Right ventricle myocardium superior (tissue), 1 donor: ENCODE measurements around the gene DRC3. TPM values are rescaled to one million over a fixed set of nuclear protein-coding genes. Genes with fewer than 3 reads are reported as not detected.
"Not testable (repeated sequence)": the region's sequence is repeated elsewhere in the genome, so short reads cannot be mapped to it uniquely, and the experiment has no call there.

Experiments used
- ATAC-seq: fragments of 200-7000 bp; cut with Tn5 transposase; one replicate; pipeline ENCODE4 v1.9.1; 2020; ENCODE audit warnings: mild to moderate bottlenecking; ENCODE audit not compliant: poor library complexity
- DNase-seq: peaks from one replicate; pipeline ENCODE4 v3.0.0-alpha.2; 2020
- intact Hi-C: fragments of 100-400 bp; cut with DNase I; formaldehyde crosslinking; loops from one replicate; pipeline ENCODE4 v1.11.2; 2022
- total RNA-seq: library from RNA; stranded (reverse); fragmentation: NEBNext Ultra II Directional; extraction: Animal tissue kit (Norgen Biotek cat#: 25700); gene quantifications from one replicate; pipeline ENCODE4 v1.2.1, GENCODE V29; 2021
- donor health status: DM: no; HTN: yes; CAD: no; lungs with severe emphysema.

DRC3 gene
- total RNA-seq, 1 donor from 2014 or later = 1.4 TPM

DNA sequence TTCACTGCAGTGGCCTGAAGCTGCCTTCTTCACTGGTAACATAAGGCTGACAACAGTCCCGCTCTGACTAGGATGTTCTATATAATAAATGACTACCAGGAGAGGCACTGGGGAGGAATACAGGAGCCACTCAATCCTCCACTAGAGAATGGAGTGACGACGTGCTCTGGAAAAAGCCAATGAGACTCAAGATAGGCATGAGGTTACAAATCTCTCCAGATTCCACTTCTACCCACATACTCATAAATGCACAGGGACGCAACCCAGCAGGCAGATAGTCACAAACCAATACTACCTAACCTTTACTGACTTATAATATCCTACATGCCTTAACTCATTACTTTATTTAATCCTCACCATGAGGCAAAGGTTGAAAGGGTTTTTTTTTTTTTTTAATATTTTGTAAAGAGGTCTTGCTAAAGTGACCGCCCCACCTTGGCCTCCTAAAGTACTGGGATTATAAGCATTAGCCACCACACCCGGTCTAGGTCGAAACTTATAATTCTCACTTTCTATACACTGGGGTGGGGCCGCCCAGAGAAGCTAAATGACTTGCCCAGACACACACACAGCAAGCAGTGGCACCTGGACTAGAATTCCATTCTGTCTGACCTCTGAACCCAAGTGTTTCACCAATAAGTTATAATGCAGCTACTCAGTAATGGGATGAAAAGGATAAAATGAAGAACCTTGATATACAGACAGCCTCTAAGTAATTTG lies 34.1 kb upstream of the DRC3 start:
- DNase-seq (no peak), ATAC-seq (no peak)
- intact Hi-C loops = no loop called here

DNA sequence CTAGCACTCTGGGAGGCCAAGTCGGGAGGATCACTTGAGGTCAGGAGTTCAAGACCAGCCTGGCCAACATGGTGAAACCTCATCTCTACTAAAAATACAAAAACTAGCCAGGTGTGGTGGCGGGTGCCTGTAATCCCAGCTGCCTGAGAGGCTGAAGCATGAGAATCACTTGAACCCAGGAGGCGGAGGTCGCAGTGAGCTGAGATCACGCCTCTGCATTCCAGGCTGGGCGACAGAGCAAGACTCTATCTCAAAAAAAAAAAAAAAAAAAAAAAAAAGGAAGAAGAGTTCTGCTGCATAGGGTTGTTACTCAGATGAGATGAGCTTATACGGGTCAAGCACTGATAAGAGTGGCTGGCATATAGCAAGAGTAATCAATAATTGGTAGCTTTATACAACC lies 32.7 kb upstream of the DRC3 start:
- intact Hi-C loops, ATAC-seq, DNase-seq: not testable (repeated sequence)

DNA sequence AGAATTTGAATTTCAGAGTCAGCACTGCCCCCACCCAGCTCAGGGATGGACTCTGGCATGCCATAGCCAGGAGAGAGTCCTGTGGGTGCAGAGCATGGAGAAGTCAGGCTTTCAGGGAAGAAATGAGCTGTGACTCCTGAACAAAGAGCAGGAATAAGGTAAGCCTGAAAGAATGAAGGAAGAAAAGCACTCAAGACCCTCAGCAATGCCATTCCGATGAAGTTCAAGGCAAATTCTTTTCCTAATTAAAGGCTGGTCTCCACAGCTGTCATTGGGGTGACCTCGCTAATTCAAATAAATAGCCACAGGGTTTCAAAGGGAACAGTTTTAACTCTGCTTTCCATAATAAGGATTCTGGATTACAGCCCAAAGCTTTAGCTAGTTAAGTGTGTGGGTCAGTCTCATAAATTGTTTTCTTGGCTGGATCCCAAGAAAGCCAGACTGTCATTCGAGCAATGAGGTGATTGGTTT lies 32.2 kb upstream of the DRC3 start:
- intact Hi-C loops = no loop called here
- no peak for ATAC-seq

DNA sequence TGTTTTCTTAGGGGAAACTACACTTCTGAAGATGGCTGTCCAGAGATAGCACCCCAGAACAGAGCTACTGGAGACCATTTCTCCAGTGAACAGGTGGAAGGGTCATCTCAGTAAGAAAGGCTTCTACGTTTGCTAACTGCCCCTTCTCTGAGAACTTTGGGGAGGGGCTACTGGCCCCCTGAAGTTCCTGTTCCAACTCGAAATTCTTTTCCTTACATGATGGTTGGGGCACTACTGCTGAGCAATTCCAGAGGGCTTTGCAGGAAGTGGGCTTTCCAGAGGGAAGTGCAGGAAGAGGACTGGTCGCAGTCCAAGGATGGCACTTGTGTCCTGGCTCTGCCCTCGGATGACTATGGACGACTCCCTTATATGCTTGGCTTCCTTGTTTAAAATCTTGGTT lies 31.6 kb upstream of the DRC3 start:
- intact Hi-C loops = no loop called here
- no peak for ATAC-seq
- no peak for DNase-seq

More for the DNA sequence above, 32.2 kb upstream of the DRC3 start:
- DNase-seq = no peak

DNA sequence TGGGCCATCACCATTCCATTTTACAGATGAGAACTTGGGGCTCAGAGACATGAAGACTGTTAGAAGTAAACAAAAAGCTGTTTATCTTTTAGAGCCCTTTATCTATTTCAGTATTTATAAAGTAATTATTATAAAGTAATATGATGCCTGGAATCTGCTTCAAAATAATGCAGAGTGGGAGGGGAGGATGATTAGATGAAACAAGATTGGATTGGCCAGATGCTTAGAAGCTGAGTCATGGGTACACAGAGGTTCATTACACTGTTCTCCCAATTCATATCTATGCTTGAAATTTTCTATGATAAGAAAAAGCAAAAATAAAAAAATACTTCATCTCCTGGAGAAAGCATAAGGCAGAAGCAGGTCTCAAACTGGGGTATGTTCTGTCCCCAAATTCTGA lies 29.8 kb upstream of the DRC3 start:
- intact Hi-C loops = no loop called here
- no peak for DNase-seq
- ATAC-seq = no peak

DNA sequence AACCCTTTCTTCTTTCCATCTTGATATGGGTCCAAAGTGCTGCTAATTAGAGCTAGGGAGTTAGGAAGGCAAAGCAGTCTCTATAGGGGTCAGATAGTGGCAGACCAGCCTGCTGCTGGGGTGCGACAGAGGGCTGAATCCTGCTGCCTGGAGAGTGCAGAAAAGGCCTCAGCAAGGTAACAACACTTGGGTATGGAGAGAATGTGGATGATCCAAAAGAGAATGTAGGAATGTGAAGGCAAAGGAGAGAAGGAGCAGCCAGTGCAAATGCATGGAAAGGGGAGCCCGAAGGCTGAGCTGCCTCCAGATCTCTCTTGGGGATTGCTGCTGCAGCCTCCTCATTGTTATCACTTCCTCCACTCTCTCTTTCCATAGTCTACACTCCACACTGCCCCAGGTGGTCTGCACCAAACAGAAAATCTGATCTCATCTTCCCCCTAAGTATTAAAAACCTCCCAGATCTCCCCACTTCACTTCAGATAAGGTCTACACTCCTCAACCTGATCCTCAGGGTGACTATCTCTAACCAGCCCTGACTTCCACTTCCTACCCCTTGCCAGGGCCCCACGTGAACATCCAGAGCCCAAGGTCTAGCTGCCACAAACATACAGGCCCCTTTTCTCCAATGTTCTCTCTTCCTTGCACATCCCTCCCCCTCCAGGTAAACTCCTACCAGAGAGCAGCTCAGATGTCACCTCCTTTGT lies 29.2 kb upstream of the DRC3 start:
- no peak for DNase-seq
- no peak for ATAC-seq
- intact Hi-C loops = no loop called here

DNA sequence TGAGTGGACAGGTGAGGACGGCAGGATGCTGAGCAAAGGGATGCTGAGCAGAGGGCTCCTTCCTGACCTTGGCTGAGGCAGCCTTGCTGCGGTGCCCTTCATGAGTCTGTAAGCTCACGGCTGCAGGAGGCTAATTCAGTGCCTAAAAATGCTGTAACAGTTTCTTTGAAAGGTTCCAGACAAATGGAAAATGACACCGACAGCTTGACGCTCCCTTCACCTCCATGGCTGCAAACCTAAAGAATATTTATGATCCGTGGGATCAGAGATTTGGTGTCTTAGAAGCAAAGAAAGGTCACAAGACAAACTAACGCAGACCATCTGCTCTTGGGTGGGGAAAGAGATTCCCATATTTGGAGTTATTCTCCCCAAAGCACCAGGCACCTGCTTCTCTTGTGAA lies 28.4 kb upstream of the DRC3 start:
- ATAC-seq = peak; percentile 21
- intact Hi-C loops = no loop called here
- DNase-seq = no peak

DNA sequence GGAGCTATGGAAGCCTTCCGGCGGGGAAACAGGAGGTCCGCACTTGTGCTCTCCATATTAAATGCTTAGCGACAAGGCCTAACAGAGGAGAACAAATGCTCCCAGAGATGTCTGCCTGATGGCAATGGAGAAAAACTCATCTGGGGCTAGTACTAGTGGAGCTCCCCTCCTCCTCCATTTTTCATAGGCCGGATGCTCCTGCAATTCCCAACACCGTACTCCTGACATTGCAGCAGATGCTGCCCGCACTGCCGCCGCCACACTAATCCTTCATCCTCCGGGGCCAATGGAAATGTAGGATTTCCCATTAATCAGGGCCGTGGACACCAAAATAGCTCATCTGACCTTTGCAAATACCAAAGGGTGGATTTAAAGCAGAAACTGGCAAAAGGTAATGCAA lies 27.9 kb upstream of the DRC3 start:
- ATAC-seq (no peak), DNase-seq (no peak)
- intact Hi-C loops = no loop called here

DNA sequence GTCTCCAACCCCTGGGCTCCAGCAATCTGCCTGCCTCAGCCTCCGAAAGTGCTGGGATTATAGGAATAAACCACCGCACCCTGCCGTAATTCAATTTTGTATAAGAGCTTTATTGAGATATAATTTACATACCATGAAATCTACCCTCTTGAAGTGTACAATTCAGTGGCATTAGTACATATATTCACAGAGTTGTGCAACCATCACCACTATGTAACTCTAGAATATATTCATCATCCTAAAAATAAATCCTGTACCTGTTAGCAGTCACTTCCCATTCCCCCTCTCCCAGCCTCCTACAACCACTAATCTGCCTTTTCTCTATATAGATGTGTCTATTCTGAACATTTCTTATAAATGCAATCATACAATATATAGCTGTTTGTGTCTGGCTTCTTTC lies 26.6 kb upstream of the DRC3 start:
- DNase-seq (no peak), ATAC-seq (no peak)
- intact Hi-C loops = no loop called here

DNA sequence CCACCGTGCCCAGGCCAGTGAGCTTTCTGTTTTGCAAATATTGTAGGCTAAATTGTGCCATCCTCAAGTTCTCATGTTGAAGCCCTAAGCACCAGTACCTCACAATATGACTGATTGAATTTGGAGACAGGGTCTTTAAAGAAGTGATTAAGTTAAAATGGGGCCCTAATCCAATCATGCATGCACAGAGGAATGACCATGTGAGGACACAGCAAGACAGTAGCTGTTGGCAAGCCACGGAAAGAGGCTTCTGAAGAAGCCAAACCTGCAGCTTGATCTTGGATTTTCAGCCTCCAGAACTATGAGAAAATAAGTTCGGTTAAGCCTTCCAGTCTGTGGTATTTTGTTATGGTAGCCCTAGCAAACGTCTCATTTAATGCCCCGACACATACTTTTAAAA lies 25.4 kb upstream of the DRC3 start:
- DNase-seq (no peak), ATAC-seq (no peak)
- intact Hi-C loops = no loop called here

DNA sequence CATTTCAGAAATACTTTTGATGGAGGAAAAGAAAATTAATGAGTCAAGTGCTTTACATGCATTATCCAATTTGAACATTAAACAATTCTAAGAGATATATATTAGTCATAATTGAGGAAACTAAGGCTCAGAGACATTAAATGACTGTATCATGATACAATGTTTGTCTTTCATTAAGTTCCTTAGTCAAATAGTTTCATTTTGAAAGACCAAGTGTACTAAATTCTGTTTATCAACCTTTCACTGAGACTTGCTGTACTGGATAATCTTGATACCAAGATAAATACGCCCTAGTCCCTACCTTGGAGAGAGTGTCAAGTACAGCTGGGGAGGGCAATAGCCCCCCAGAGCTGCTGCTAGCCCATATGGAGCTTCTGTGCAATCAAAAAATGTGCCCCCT lies 24.7 kb upstream of the DRC3 start:
- intact Hi-C loops = no loop called here
- ATAC-seq = no peak
- no peak for DNase-seq

DNA sequence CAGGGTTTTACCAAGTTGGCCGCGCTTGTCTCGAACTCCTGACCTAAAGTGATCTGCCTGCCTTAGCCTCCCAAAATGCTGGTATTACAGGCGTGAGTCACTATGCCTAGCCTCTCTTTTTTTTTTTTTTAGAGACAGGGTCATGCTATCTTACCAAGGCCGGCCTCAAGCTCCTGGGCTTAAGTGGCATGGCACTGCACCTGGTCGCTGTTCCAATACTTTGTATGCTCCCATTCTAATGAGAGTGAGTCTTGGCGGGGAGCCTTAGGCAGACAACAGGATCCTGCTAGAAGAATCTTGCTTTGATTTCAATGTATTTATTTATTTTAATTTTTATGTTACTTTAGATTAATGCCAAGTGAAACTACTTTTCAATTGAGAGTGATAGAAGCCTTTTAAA lies 22.3 kb upstream of the DRC3 start:
- DNase-seq (no peak), ATAC-seq (no peak)
- intact Hi-C loops = no loop called here

DNA sequence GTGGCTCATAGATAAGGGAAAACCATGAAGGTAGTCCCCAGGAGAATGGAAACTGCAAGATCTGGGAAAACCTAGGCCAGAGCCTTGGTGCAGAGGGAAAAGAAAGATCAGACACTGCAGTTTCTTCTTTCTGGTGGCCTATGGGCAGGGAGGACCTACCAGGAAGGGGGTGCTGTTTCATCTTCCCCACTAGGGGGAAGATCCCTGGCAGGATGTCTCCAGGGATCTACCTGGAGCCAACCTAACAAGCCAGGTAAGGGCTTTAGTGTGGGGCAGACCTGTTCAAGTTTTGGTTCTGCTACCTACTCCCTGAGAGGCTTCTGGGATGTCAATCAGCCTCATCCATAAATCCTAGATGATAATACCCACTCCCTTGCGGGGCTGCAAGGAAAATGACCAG lies 21.9 kb upstream of the DRC3 start:
- intact Hi-C loops = no loop called here
- DNase-seq (no peak), ATAC-seq (no peak)

DNA sequence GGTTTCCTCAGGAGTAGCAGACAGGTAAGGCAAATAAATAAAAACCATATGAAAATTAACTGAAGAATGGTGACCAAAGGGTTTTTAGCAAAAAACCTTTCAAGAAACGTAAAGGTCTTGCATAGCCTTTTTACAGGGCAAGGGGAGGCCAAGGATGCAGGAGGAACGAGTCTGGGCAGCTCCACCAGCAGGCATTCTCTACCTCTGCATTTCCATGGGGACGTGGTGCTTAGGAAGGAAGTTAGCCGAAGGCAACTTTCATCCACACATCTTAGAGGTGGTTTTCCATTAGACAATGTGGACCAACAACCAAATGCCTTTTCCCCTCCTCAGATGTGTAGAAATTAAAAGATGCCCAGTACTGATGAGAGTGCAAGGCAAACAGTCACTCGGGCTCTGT lies 21.1 kb upstream of the DRC3 start:
- no peak for DNase-seq
- intact Hi-C loops = no loop called here
- ATAC-seq = no peak

DNA sequence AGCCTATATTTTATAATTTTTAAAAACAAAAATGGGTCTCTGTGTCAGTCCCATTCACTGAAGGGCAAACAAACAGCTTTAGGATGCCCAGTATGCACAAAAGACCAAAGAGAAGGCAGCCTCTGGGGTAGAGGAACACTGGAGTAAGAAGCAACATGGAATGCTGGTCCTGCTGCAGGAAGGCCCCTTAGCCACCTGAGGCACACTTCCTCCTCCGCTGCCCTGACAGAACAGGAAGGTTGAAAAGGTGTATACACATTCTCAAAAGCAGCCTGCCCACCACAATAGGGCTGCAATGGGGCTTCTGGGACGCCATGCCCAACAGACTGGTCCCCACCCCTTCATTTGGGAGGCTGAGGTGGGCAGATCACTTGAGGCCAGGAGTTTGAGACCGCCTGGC lies 20.0 kb upstream of the DRC3 start:
- intact Hi-C loops = no loop called here
- DNase-seq = no peak
- ATAC-seq = no peak

DNA sequence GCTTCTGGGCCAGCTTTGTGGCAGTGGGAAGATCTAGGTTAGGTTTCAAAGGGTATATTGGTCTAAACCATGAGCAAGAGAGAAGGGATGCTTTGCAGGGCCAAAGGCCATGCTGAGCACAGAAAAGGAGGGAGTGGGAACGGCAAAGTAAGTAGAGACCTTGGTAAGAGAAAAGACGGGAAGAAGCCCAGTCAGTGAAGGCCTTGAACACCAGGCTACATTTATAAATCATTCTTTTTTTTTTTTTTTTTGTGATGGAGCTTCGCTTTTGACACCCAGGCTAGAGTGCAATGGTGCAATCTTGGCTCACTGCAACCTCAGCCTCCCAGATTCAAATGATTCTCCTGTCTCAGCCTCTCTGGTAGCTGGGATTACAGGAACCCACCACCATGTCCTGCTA lies 18.6 kb upstream of the DRC3 start:
- DNase-seq (no peak), ATAC-seq (no peak)
- intact Hi-C loops = no loop called here

DNA sequence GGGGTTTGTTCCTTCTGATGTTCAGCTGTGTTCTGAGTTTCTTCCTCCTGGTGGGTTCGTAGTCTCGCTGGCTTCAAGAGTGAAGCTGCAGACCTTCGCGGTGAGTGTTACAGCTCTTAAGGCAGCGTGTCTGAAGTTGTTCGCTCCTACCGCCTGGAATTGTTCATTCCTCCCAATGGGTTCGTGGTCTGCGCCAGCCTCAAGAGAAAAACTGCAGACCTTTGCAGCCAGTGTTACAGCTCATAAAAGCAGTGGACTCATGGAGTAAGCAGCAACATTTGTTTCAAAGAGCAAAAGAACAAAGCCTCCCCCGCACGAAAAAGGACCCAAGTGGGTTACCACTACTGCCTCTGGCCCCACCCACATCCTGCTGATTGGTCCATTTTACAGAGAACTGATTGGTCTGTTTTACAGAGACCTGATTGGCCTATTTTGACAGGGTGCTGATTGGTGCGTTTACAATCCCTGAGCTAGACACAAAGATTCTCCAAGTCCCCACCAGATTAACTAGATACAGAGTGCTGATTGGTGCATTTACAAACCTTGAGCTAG lies 16.8 kb upstream of the DRC3 start:
- DNase-seq, intact Hi-C loops, ATAC-seq: not testable (repeated sequence)

DNA sequence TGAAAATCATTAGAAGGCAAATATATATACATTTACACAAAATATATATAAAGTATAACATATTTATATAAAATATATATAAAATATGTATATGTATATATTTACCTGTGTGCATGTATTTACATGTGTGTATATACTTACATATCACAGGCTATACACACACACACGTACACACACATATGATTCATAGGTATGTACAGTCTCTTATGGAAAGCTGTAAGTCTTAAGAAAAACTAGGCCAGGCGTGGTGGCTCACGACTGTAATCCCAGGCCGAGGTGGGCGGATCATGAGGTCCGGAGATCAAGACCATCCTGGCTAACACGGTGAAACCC lies 15.1 kb upstream of the DRC3 start:
- ATAC-seq = no peak
- no peak for DNase-seq
- intact Hi-C loops = no loop called here

DNA sequence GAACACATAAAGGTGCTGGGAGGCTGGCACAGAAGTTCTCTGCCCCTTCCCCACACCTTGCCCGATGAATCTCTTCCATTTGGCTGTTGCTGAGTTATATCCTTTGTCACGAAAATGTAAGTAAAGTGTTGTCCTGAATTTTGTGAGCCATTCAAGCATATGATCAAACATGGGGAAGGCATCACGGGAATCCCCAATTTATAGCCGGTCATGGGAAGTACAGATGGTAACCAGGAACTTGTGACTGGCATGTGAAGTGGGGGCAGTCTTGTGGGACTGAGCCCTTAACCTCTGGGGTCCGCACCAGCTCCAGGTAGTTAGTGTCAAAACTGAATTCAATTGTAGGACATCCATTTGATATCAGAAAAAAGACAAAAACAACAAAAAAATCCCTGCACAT lies 13.7 kb upstream of the DRC3 start:
- no peak for DNase-seq
- no peak for ATAC-seq
- intact Hi-C loops = no loop called here
